ENCODE data around the gene SORCS2. TPM values are rescaled to one million over a fixed set of nuclear protein-coding genes. Genes with fewer than 3 reads are reported as not detected.

SORCS2 gene
- polyA plus RNA-seq, 3 donors: 0.46 to 0.55 TPM; not detected in 1

GRCh38 chr4:7299908-7300710 is 107.8 kb downstream of the SORCS2 start:
- Mint-ChIP-seq H3K36me3 (no peaks in the 10 kb centered on the region), H3K27me3 (ENCODE audit: low read depth in 3 of 3) (peaks cover 9 to 23% (median 14%) of the 10 kb centered on the region in 3 donors), H3K4me1 (no peaks in the 10 kb centered on the region), H3K9me3 (peaks cover 0 to 2% (median 0%) of the 10 kb centered on the region in 7 donors), H3K4me3 (no peak overlapping the region), H3K27ac (no peak overlapping the region)
- Histone ChIP-seq H4K20me1 (ENCODE audit: insufficient read depth, low read length) (no peaks in the 10 kb centered on the region), H3K27me3 (ENCODE audit: control insufficient read depth in 2 of 2, insufficient read depth in 2 of 2, low read length in 2 of 2) (no peaks in the 10 kb centered on the region), H3K9me3 (replicated peaks in 1 of 2; ENCODE audit: control insufficient read depth in 1 of 2, insufficient read depth in 1 of 2, low read length in 2 of 2) (no peaks in the 10 kb centered on the region), H3K79me2 (ENCODE audit: insufficient read depth, low read length) (no peaks in the 10 kb centered on the region), H3K9ac (ENCODE audit: insufficient read depth, low read length, poor library complexity, severe bottlenecking) (no peak overlapping the region), H3K4me3 (replicated peaks in 1 of 3; ENCODE audit: low read depth in 2 of 3, low read length in 3 of 3) (no peak overlapping the region), H3K27ac (ENCODE audit: low read depth in 1 of 2, low read length in 2 of 2) (no peak overlapping the region), H3K4me1 (ENCODE audit: control insufficient read depth in 1 of 2, insufficient read depth in 2 of 2, low read length in 2 of 2) (no peaks in the 10 kb centered on the region), H2AFZ (ENCODE audit: insufficient read depth, low read depth, low read length, poor library complexity, severe bottlenecking) (no peak overlapping the region), H3K36me3 (replicated peaks in 1 of 2; ENCODE audit: control insufficient read depth in 1 of 2, insufficient read depth in 2 of 2, low read length in 2 of 2) (no peaks in the 10 kb centered on the region), H3K4me2 (replicated peaks; ENCODE audit: extremely low read depth, low read length, poor library complexity, severe bottlenecking) (no peak overlapping the region)
- no peak for TF ChIP-seq CTCF (IDR thresholded peaks at IDR 0.05)
- WGBS (ENCODE audit: insufficient coverage): 86% methylated on average over 24 of the region's 26 CpGs
- DNase-seq: no peak
- intact Hi-C loops (cut with micrococcal nuclease): no loop called here

- Histone ChIP-seq H3K4me3 (replicated peaks in 1 of 3; ENCODE audit: low read depth in 2 of 3, low read length in 3 of 3) (no peak overlapping the region), H3K79me2 (ENCODE audit: insufficient read depth, low read length) (no peaks in the 10 kb centered on the region), H3K27ac (ENCODE audit: low read depth in 1 of 2, low read length in 2 of 2) (no peak overlapping the region), H3K4me2 (replicated peaks; ENCODE audit: extremely low read depth, low read length, poor library complexity, severe bottlenecking) (no peak overlapping the region), H3K4me1 (ENCODE audit: control insufficient read depth in 1 of 2, insufficient read depth in 2 of 2, low read length in 2 of 2) (no peaks in the 10 kb centered on the region), H3K36me3 (replicated peaks in 1 of 2; ENCODE audit: control insufficient read depth in 1 of 2, insufficient read depth in 2 of 2, low read length in 2 of 2) (no peaks in the 10 kb centered on the region), H4K20me1 (ENCODE audit: insufficient read depth, low read length) (no peaks in the 10 kb centered on the region), H2AFZ (ENCODE audit: insufficient read depth, low read depth, low read length, poor library complexity, severe bottlenecking) (no peak overlapping the region), H3K27me3 (ENCODE audit: control insufficient read depth in 2 of 2, insufficient read depth in 2 of 2, low read length in 2 of 2) (no peaks in the 10 kb centered on the region), H3K9ac (ENCODE audit: insufficient read depth, low read length, poor library complexity, severe bottlenecking) (no peak overlapping the region), H3K9me3 (replicated peaks in 1 of 2; ENCODE audit: control insufficient read depth in 1 of 2, insufficient read depth in 1 of 2, low read length in 2 of 2) (no peaks in the 10 kb centered on the region)
- no peak for TF ChIP-seq CTCF (IDR thresholded peaks at IDR 0.05)
- Mint-ChIP-seq H3K36me3 (no peaks in the 10 kb centered on the region), H3K4me3 (no peak overlapping the region), H3K4me1 (no peaks in the 10 kb centered on the region), H3K27me3 (ENCODE audit: low read depth in 3 of 3) (peaks cover 9 to 24% (median 14%) of the 10 kb centered on the region in 3 donors), H3K9me3 (peaks cover 0 to 2% (median 0%) of the 10 kb centered on the region in 7 donors), H3K27ac (no peak overlapping the region)
- DNase-seq: no peak
- intact Hi-C loops (cut with micrococcal nuclease): no loop called here
- 76% methylated on average over 8 of the region's 8 CpGs for WGBS (ENCODE audit: insufficient coverage)
Measured at GRCh38 chr4:7300711-7301095, 108.4 kb downstream of the SORCS2 start.

All from CD14-positive monocyte (primary cell).